ENCODE data around the gene TRIM17.
A peak's percentile ranks its signal among the peaks of the same experiment; 100 is the strongest.

Gene TRIM17

DNA sequence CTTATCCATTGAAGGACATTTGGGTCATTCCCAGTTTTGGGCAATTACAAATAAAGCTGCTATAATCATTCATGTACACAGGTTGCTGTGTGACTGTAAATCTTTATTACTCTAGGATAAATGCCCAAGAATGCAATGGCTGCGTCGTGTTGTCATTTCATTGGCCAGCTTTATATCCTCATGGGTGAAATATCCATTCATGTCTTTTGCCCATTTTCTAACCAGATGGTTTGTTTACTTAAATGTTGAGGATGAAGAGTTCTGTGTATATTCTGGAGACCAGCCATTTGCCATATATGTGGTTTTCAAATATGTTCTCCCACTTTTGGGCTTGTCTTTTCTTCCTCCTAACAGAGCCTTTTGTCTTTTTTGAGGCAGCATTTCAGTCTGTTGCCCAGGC, 35.3 kb downstream of the TRIM17 start:
- DNase-seq (ENCODE audit: low read depth in 1 of 2, low spot score in 1 of 2) = no peak

DNA sequence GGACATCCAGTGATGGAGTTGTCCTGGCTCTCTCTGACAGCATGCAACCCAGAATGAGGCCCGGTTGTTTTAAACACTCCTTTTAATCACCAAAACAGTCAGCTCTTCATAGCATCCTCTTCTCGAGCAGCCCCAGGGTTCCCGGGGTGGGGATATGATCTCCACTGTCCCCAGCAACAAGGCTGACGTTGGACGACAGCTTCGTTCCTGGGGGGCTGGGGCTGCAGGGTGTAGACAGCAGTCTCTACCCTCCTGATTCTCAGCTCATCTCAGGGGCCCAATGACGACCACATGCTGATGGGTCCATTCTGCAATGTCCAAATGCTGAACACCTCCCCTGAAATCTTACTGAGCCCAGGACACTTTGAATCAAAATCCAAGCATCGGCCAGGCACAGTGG, 37.0 kb downstream of the TRIM17 start:
- DNase-seq (ENCODE audit: low read depth in 1 of 2, low spot score in 1 of 2) = no peak

DNA sequence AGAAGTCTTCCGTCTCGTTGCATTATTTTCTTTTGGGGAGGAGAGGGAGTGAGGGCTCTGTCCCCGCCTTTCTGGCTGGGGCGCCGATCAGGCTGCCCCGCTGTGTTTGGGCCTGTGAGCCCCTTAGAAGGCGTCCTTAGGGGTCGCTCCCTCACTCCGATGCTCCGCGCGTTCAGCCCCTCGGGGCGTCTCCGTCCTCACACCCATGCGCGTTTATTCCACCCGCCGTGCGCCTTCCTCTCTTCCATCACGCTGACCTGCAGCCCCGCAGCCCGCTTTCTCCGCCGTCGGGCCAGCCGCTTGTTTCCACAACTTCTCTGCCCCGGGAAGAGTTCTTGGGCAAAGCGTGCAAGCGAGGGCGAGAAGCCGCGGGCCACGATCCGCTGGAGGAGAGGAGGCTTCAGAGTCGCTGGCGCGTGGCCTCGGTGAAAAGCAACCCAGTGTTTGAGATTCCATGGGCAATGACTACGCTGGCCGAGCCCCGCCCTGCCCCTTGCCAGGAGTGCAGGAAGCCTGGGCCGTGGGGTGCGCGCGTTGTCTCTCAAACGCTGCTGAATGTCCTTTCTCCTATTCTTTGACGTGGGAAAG, 37.7 kb downstream of the TRIM17 start:
- no peak for DNase-seq (ENCODE audit: low read depth in 1 of 2, low spot score in 1 of 2)

DNA sequence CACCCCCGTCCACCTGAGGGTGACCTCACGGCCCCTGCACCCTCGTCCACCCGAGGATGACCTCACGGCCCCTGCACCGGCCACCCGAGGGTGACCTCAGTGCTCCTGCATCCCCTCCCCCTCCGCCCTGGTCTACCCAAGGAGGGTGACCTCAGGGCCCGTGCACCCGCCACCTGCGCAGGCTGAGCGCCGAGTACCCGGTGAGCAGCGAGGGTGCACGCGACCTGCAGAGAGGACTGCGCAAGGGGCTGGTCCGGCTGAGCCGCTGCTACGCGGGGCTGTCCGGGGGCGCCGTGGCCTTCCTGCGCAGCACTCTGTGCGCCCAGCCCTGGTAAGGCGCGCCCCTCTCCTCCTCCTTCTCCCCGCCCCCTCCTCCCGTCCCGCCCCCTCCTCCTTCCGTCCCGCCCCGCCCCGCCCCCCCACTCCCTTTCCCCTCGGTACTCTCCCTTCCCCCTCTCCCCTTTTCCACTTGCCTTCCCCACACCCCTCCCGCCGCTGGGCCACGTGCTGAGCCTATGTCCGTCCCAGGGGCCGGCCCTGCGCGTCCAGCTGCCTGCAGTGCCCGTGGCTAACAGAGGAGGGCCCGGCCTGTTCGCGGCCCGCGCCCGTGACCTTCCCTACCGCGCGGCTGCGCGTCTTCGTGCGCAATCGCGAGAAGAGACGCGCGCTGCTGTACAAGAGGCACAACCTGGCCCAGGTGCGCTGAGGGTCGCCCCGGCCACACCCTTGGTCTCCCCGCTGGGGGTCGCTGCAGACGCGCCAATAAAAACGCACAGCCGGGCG, 38.4 kb downstream of the TRIM17 start:
- peak; percentile 23 to 31 for DNase-seq (ENCODE audit: low read depth in 1 of 2, low spot score in 1 of 2)

DNA sequence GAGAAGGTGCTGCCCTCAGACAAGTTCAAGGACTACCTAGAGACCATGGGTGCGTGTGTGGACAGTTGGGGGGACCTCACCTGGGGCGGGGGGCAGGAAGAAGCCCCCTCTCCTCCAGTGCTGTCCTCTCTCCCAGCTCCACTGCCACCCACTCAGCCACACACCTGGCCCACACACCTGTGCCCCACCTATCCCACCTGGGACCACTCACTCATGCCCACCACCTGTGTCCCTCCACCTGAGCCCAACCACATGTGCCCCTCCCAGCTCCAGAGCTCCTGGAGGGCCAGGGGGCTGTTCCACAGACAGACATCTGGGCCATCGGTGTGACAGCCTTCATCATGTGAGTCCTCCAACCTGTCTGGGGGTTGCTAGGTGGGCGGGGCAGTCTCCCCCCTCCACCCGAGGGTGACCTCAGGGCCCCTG, 39.0 kb downstream of the TRIM17 start:
- DNase-seq (ENCODE audit: low read depth in 1 of 2, low spot score in 1 of 2) = no peak

DNA sequence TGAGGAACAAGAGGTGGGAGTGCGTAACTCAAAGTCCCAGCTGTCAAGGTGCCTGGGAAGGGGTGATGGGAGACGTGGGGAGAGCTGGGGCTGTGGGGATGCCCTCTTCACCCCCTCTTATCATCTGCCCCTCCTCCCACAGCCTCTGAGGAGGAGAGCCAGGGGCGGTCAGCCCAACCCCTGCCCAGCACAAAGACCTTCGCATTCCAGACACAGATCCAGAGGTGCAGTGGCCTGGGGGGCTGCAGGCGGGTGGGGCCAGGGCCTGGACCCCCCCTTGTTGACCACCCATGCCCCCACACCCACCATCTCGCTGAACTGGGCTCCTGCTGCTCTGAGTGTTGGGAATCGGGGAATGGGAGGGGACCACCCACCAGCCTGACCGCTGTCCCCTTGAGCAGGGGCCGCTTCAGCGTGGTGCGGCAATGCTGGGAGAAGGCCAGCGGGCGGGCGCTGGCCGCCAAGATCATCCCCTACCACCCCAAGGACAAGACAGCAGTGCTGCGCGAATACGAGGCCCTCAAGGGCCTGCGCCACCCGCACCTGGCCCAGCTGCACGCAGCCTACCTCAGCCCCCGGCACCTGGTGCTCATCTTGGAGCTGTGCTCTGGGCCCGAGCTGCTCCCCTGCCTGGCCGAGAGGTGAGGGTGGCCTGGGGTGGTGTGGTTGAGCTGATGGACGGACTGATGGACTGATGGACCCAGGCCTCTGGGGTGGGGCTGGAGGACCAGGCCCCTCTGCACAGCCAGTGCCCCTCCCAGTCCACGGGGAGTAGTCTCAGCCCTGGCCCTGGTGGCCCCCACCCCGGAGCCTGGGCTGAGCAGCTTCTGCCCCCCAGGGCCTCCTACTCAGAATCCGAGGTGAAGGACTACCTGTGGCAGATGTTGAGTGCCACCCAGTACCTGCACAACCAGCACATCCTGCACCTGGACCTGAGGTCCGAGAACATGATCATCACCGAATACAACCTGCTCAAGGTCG, 39.7 kb downstream of the TRIM17 start:
- DNase-seq (ENCODE audit: low read depth in 1 of 2, low spot score in 1 of 2) = no peak

DNA sequence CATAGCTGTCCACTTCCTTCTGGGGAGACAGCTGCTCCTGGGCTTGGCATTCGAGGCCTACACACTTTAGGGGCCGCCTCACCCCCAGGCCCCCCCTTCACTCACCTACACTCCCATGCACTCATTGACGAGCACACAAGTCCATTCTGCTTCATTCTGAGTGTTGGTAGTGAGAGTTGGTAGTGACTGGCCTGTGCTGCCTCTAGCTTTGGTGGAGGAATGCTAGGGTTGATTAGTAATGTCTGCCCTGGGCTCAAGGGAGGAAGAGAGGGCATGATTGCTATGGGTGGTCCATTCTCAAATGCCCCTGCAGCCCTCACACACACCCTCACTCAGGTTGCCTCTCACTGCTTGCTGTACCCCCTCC, 40.4 kb downstream of the TRIM17 start:
- DNase-seq (ENCODE audit: low read depth in 1 of 2, low spot score in 1 of 2) = no peak

DNA sequence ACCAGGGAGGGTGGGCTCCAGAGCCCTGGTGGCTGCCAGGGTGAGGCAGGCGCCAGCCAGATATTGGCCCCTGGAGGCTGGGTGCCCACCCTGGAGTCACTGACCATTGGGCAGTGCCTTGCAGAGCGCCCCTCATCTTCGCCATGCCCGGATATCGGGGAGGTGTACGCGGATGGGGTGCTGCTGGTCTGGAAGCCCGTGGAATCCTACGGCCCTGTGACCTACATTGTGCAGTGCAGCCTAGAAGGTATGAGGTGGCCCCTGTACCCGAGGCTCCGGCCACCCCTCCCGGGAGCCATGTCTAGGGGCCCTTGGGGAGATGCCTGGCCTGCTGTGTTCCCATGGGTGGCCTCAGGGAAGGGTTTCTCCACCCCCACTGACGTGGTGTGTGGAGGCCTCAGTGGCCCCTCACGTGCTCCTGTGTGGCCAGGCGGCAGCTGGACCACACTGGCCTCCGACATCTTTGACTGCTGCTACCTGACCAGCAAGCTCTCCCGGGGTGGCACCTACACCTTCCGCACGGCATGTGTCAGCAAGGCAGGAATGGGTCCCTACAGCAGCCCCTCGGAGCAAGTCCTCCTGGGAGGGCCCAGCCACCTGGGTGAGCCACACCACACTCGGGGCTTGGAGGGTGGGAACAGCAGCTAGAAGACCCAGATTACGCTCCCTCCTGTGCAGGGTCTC, 40.9 kb downstream of the TRIM17 start:
- no peak for DNase-seq (ENCODE audit: low read depth in 1 of 2, low spot score in 1 of 2)

DNA sequence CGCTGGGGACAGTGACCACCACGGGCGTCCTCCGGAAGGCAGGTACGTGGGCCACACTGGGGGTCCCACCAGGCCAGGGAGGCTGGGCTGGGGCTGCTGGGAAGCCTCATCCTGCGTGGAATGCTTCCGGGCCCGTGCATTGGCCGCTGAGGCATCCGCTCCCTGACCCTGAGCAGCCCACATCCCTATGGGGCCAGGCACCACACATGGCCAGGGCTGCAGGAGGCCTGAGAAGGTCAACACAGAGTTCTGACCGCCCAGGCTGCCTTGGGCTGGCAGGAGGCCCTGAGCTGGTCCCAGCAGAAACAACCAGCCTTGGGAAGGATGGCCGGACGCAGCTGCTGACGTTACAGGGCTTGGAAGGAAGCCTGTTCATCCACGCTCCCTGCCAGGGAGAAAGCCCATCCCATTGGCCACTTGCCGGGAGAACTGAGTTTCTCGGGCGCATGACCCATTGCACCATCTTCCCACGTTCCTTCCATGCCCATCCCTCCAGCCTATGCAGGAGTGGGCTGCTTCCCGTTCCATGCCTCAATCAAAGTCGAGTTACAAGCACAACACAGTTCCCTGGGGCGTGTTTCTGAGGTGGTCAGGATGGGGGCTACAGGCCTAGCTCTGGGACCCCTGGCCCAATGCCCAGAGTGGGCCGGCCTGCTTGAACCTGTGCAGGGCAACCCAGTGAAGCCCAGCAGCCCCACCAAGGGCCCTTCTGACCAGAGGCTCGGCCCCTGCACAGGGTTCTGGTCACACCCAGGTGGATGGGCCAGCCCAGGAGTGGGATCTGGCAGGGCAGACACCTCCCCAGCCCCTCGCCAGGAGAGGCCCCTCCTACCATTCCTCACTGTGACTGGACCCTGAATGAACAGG, 41.7 kb downstream of the TRIM17 start:
- DNase-seq (ENCODE audit: low read depth in 1 of 2, low spot score in 1 of 2) = no peak

DNA sequence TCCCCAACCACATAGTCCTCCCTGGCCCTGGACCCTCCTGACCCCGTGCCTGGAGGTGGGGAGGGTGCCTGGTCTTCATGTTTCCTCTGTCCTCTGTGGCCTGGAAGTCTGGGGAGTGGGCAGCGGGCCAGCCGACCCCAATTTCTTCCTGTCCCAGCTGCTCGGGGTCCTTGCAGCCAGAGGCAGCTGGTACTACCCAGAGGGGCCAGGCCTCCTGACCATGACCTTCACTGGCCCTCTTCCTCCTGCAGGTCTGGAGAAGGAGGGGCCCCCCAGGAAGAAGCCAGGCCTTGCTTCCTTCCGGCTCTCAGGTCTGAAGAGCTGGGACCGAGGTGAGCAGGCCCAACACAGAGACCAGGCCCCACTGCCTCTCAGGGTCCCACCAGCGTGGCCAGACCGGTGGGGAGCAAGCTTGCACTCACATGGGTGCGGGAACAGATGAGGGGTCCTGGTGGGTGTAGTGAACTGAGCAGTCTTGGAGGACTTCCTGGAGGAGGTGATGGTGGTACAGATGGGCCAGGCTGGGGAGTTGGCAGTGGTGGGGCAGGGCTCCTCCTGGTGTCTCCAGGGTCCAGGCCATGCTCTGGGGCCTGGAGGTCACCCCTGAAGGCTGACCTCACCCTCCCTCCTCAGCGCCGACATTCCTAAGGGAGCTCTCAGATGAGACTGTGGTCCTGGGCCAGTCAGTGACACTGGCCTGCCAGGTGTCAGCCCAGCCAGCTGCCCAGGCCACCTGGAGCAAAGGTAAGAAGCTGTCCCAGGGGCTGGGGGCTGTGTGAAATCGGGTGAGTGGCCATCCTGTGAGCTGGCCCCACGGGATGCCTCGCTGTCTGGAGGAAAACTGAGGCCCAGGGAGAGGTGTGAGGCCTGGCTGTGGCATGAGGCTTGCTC, 42.7 kb downstream of the TRIM17 start:
- DNase-seq (ENCODE audit: low read depth in 1 of 2, low spot score in 1 of 2) = no peak

DNA sequence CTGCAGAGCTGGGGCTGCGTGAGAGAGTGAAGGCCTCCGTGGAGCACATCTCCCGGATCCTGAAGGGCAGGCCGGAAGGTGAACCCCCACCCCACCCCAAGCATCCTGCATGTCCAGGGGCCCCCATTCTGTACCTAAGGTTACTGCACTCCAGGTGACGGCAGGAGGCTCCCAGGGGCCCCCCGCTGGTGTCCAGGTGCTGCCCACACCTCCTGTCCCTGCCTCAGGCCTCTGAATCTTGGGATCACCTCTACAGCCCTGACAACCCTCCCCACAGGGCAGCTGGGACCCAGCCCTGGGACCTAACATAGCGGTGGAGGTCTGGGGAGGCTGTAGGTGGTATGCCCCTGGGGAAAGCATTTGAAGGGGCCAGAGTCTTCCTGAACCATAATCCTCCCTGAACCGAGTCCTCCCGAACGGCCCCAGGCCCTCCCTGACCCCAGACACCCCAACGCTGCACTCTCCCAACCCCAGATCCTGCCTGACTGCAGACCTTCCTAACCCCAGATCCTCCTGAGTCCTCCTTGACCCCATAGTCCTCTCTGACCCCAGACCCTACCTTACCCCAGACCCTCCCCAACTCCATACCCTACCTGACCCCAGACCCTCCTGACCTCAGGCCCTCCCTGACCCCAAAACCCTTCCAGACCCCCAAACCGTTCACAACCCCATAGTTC, 43.5 kb downstream of the TRIM17 start:
- no peak for DNase-seq (ENCODE audit: low read depth in 1 of 2, low spot score in 1 of 2)

DNA sequence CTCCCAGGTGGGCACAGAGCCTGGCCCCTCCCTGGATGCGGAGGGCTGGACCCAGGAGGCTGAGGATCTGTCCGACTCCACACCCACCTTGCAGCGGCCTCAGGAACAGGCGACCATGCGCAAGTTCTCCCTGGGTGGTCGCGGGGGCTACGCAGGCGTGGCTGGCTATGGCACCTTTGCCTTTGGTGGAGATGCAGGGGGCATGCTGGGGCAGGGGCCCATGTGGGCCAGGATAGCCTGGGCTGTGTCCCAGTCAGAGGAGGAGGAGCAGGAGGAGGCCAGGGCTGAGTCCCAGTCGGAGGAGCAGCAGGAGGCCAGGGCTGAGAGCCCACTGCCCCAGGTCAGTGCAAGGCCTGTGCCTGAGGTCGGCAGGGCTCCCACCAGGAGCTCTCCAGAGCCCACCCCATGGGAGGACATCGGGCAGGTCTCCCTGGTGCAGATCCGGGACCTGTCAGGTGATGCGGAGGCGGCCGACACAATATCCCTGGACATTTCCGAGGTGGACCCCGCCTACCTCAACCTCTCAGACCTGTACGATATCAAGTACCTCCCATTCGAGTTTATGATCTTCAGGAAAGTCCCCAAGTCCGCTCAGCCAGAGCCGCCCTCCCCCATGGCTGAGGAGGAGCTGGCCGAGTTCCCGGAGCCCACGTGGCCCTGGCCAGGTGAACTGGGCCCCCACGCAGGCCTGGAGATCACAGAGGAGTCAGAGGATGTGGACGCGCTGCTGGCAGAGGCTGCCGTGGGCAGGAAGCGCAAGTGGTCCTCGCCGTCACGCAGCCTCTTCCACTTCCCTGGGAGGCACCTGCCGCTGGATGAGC, 44.3 kb downstream of the TRIM17 start:
- DNase-seq (ENCODE audit: low read depth in 1 of 2, low spot score in 1 of 2) = no peak

DNA sequence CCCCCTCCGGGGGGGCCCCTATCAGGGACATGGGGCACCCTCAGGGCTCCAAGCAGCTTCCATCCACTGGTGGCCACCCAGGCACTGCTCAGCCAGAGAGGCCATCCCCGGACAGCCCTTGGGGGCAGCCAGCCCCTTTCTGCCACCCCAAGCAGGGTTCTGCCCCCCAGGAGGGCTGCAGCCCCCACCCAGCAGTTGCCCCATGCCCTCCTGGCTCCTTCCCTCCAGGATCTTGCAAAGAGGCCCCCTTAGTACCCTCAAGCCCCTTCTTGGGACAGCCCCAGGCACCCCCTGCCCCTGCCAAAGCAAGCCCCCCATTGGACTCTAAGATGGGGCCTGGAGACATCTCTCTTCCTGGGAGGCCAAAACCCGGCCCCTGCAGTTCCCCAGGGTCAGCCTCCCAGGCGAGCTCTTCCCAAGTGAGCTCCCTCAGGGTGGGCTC, 44.9 kb downstream of the TRIM17 start:
- DNase-seq (ENCODE audit: low read depth in 1 of 2, low spot score in 1 of 2) = no peak

DNA sequence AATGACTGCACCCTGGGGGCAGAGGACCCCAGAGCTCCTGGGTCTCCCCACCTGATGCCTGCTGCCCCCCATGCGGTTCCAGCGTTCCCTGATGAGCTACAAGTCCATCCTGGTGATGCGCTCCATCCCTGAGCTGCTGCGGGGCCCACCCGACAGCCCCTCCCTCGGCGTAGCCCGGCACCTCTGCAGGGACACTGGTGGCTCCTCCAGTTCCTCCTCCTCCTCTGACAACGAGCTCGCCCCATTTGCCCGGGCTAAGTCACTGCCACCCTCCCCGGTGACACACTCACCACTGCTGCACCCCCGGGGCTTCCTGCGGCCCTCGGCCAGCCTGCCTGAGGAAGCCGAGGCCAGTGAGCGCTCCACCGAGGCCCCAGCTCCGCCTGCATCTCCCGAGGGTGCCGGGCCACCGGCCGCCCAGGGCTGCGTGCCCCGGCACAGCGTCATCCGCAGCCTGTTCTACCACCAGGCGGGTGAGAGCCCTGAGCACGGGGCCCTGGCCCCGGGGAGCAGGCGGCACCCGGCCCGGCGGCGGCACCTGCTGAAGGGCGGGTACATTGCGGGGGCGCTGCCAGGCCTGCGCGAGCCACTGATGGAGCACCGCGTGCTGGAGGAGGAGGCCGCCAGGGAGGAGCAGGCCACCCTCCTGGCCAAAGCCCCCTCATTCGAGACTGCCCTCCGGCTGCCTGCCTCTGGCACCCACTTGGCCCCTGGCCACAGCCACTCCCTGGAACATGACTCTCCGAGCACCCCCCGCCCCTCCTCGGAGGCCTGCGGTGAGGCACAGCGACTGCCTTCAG, 45.5 kb downstream of the TRIM17 start:
- DNase-seq (ENCODE audit: low read depth in 1 of 2, low spot score in 1 of 2) = no peak

DNA sequence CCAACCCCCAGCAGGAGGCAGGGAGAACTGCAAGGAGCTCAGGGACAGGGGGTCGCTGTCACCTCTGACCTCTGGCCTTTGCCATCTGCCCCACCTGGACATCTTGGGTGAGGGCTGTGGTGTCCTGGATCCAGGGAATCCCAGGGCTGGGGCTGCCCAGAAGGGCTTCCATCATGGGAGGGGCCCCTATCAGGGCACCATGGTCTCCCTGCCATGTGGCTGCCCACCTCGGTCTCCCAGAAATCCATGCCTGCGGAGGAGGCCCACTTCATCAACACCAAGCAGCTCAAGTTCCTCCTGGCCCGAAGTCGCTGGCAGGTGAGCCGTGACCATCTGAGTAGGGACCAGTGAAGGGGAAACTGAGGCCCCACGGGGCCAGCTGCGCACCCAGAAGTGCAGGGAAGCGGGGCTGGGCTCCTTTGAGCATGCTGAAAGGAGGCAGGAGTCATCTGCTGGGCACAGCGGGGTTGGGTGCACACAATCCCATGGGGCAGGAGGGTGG, 46.2 kb downstream of the TRIM17 start:
- DNase-seq (ENCODE audit: low read depth in 1 of 2, low spot score in 1 of 2) = no peak

DNA sequence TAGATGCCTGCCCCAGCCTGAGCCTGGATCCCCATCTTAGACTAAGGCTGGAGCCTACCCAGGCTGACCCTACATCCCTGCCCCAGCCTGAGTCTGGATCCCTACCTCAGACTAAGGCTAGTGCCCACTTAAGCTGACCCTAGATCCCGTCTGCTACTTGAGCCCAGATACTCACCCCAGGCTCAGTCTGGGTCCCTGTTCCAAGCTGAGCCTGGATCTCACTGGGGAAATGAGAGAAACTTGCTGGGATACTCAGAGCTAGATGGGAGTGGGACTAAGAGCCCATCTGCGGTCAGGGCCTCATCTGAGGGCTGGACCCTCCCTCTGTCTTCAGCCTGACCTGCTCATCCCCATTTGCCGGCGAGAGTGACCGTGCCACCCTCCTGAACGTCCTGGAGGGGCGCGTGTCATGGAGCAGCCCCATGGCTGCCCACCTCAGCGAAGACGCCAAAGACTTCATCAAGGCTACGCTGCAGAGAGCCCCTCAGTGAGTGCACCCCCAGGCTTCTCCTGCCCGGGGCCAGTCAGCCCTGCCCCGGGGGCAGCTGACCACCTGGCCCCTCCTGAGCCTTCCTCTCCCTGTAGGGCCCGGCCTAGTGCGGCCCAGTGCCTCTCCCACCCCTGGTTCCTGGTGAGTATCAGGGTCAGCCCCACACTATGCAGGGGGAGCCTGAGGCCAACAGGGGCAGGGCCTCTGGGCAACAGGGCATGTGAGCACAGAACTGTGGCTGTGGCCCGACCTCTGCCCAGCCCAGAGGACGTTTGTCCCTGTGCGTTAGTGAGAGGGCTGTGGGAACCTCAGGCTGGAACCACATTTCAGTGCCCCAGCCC, 46.8 kb downstream of the TRIM17 start:
- no peak for DNase-seq (ENCODE audit: low read depth in 1 of 2, low spot score in 1 of 2)
